AG04450 (cell line): ENCODE results near the gene SRPK2. TPM values are rescaled to one million over a fixed set of nuclear protein-coding genes. Genes with fewer than 3 reads are reported as not detected.

ENCODE experiments used
- CTCF ChIA-PET: fragments of 300-600, 350-600 bp; formaldehyde crosslinking; extraction: SDS; loops from one replicate; lab custom pipeline; 2022; ENCODE audit warnings: antibody characterized with exemption, inconsistent platforms; lab: Charles Lee
- POLR2A ChIA-PET: fragments of 350-600 bp; formaldehyde crosslinking; extraction: SDS; loops from one replicate; lab custom pipeline; 2021; ENCODE audit warnings: antibody characterized with exemption, inconsistent platforms; lab: Yijun Ruan, JAX
- DNase-seq: peaks from one replicate; pipeline ENCODE4 v3.0.0-alpha.2; 2011; ENCODE audit warnings: low read depth, low spot score
- H3K27ac ChIP-seq: one replicate; pipeline ENCODE4 v1.5.1; 2012; ENCODE audit warnings: low read depth, low read length, control low read depth
- H3K27me3 ChIP-seq: one replicate; pipeline ENCODE4 v1.6.0; 2012; ENCODE audit warnings: low read length; ENCODE audit not compliant: control insufficient read depth, insufficient read depth
- H3K4me3 ChIP-seq: 2 replicates; pipeline ENCODE4 v1.5.1; 2011; ENCODE audit warnings: mild to moderate bottlenecking, low read depth, low read length, control low read depth
- H3K9me3 ChIP-seq: 2 replicates; pipeline ENCODE4 v1.5.1; 2012; ENCODE audit warnings: low read length; ENCODE audit not compliant: control insufficient read depth, insufficient read depth
- CTCF ChIP-seq: IDR thresholded peaks from 2 replicates; pipeline ENCODE4 v1.5.1; 2011; ENCODE audit warnings: low read depth, low read length, control low read depth, inconsistent platforms
- polyA plus RNA-seq: library from polyadenylated mRNA; depleted of rRNA; stranded (reverse); fragments of >200 nt; gene quantifications from 2 replicates; pipeline ENCODE4 v1.2.3, GENCODE V29; 2011

Gene SRPK2
- polyA plus RNA-seq, 1 experiment: 22.4 TPM

GRCh38 chr7:105285118-105285874 is 103.4 kb downstream of the SRPK2 start:
- no peak for TF ChIP-seq CTCF
- CTCF ChIA-PET: no interaction called here

GRCh38 chr7:105284014-105284413 is 104.7 kb downstream of the SRPK2 start:
- no peak overlapping the region for H3K27ac ChIP-seq
- CTCF ChIA-PET: no interaction called here
- no peaks in the 10 kb centered on the region for H3K27me3 ChIP-seq
- no peak for TF ChIP-seq CTCF
- no peak overlapping the region for H3K4me3 ChIP-seq
- H3K9me3 ChIP-seq: no peaks in the 10 kb centered on the region
- DNase-seq: no peak
- POLR2A ChIA-PET: no interaction called here

More at GRCh38 chr7:105285118-105285874, 103.4 kb downstream of the SRPK2 start:
- no peak overlapping the region for H3K4me3 ChIP-seq
- POLR2A ChIA-PET: no interaction called here
- H3K9me3 ChIP-seq: no peaks in the 10 kb centered on the region
- H3K27me3 ChIP-seq: no peaks in the 10 kb centered on the region
- DNase-seq: no peak
- no peak overlapping the region for H3K27ac ChIP-seq

GRCh38 chr7:105281966-105282365 is 106.8 kb downstream of the SRPK2 start:
- TF ChIP-seq CTCF: no peak
- ChIA-PET POLR2A (no interaction called here), CTCF (no interaction called here)
- Histone ChIP-seq H3K27me3 (no peaks in the 10 kb centered on the region), H3K9me3 (no peaks in the 10 kb centered on the region), H3K4me3 (no peak overlapping the region), H3K27ac (no peak overlapping the region)
- no peak for DNase-seq

- ChIA-PET CTCF (interaction anchor here (0.6 kb wide), 1 partner anchor 184 kb away, joined by 4 read pairs; no protein-coding TSS in a partner anchor), POLR2A (no interaction called here)
- DNase-seq: no peak
- no peaks in the 10 kb centered on the region for H3K9me3 ChIP-seq
- no peak overlapping the region for H3K4me3 ChIP-seq
- no peak for TF ChIP-seq CTCF
- no peaks in the 10 kb centered on the region for H3K27me3 ChIP-seq
- H3K27ac ChIP-seq: no peak overlapping the region
These were observed 109.1 kb downstream of the SRPK2 start for GRCh38 chr7:105279688-105280007.

DNA sequence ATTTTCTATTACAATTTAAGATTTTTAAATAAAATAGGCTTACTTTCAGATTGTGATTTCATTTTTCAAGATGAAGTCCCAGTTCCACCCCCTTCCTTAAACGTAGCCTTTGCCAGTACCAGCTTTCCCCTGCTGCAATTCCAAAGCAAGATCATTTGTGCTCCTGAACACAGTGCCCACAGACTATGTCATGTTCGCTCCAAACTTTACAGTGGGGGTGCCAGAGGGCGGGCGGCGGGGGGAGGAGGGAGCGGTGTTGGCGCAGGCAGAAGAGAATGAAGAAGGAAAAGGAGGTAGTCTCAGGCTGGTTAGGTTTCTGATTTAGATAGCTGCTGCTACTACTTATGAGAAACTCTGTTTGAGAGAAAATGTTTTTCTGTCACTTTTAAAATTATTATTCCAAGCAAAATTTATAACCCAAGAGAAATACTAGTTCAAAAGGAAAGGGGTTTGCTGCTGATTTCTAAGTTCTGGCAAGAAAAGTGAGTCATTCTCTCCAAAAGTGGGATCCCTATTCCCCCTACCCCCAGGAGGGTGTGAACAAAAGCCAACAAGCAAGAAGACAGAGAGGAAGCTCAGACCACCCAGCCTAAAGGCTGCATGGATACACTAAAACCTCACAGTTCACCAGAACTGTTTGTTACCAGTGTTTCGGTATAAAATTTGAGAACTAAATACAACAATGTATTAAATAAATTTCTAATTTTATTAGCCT is 109.6 kb downstream of the SRPK2 start:
- no peak overlapping the region for H3K27ac ChIP-seq
- DNase-seq: no peak
- no peaks in the 10 kb centered on the region; the same call in 1 of the 2 replicates for H3K9me3 ChIP-seq
- ChIA-PET CTCF (interaction anchor here (0.6 kb wide), 1 partner anchor 183 kb away, joined by 4 read pairs; no protein-coding TSS in a partner anchor), POLR2A (no interaction called here)
- H3K4me3 ChIP-seq: no peak overlapping the region
- H3K27me3 ChIP-seq: no peaks in the 10 kb centered on the region
- no peak for TF ChIP-seq CTCF
